HEK293 (cell line): ENCODE results near the gene FIBCD1.
"Not testable (repeated sequence)": the region's sequence is repeated elsewhere in the genome, so short reads cannot be mapped to it uniquely, and the experiment has no call there.

ENCODE experiments used
- CTCF ChIA-PET: fragments of 350-600 bp; formaldehyde crosslinking; extraction: SDS; loops from one replicate; lab custom pipeline; 2021; ENCODE audit warnings: antibody characterized with exemption; lab: Yijun Ruan, JAX
- POLR2A ChIA-PET: fragments of 300-600 bp; formaldehyde crosslinking; extraction: SDS; loops from one replicate; lab custom pipeline; 2020; ENCODE audit warnings: antibody characterized with exemption, inconsistent platforms; lab: Yijun Ruan, JAX
- H3K27ac ChIP-seq: fragments of 200-500 bp; sonication (Bioruptor generic); 2 replicates; pipeline ENCODE4 v1.5.1; 2014; ENCODE audit warnings: low read depth, low read length, control low read depth, inconsistent platforms; ENCODE audit errors: extremely low read depth
- H3K36me3 ChIP-seq, 2 experiments: fragments of 200-500 bp in 1 of 2; sonication (Bioruptor generic) in 1 of 2; 1 replicate in 1 of 2; 2 replicates in 1 of 2; pipeline ENCODE4 v1.5.1; 2014 to 2017; ENCODE audit warnings: inconsistent platforms in 2 of 2, low read length in 2 of 2; ENCODE audit not compliant: control insufficient read depth in 2 of 2, insufficient read depth in 1 of 2
- H3K4me1 ChIP-seq: fragments of 200-500 bp; sonication (Bioruptor generic); 2 replicates; pipeline ENCODE4 v1.5.1; 2014; ENCODE audit warnings: mild to moderate bottlenecking, low read length, inconsistent platforms; ENCODE audit not compliant: control insufficient read depth, insufficient read depth
- H3K4me3 ChIP-seq: 2 replicates; pipeline ENCODE4 v1.5.1; 2011; ENCODE audit warnings: low read depth, mild to moderate bottlenecking, control low read depth, low read length, moderate library complexity
- H3K9me3 ChIP-seq: fragments of 200-500 bp; sonication (Bioruptor generic); 2 replicates; pipeline ENCODE4 v1.5.1; 2014; ENCODE audit warnings: low read depth, low read length, inconsistent platforms; ENCODE audit not compliant: control insufficient read depth, insufficient read depth
- KLF1 ChIP-seq: fragments of 450-650 bp; formaldehyde crosslinking; IDR thresholded peaks from 2 replicates; pipeline ENCODE4 v1.5.1; 2016; ENCODE audit warnings: missing biosample characterization, missing genetic modification characterization
- KLF10 ChIP-seq: fragments of 450-650 bp; IDR thresholded peaks from 2 replicates; pipeline ENCODE4 v1.5.1; 2018; ENCODE audit warnings: missing biosample characterization, mild to moderate bottlenecking, missing genetic modification characterization
- SCRT1 ChIP-seq: fragments of 450-650 bp; formaldehyde crosslinking; IDR thresholded peaks from 2 replicates; pipeline ENCODE4 v1.5.1; 2016; ENCODE audit warnings: missing biosample characterization, missing genetic modification characterization, borderline replicate concordance
- TCF7L2 ChIP-seq: IDR thresholded peaks from 2 replicates; pipeline ENCODE4 v1.6.1; 2011; ENCODE audit warnings: low read depth, mild to moderate bottlenecking, inconsistent platforms, low read length, moderate library complexity, borderline replicate concordance
- YY2 ChIP-seq: fragments of 450-650 bp; formaldehyde crosslinking; IDR thresholded peaks from 2 replicates; pipeline ENCODE4 v1.5.1; 2016; ENCODE audit warnings: missing biosample characterization, missing genetic modification characterization
- ZBTB20 ChIP-seq: fragments of 450-650 bp; formaldehyde crosslinking; IDR thresholded peaks from 2 replicates; pipeline ENCODE4 v1.5.1; 2016; ENCODE audit warnings: missing biosample characterization, missing genetic modification characterization
- ZBTB21 ChIP-seq: fragments of 450-650 bp; formaldehyde crosslinking; IDR thresholded peaks from 2 replicates; pipeline ENCODE4 v1.5.1; 2017; ENCODE audit warnings: missing biosample characterization, missing genetic modification characterization
- ZNF175 ChIP-seq: fragments of 450-650 bp; formaldehyde crosslinking; IDR thresholded peaks from 2 replicates; pipeline ENCODE4 v1.5.1; 2016; ENCODE audit warnings: missing biosample characterization, missing genetic modification characterization
- ZNF2 ChIP-seq: fragments of 450-650 bp; formaldehyde crosslinking; IDR thresholded peaks from 2 replicates; pipeline ENCODE4 v1.5.1; 2016; ENCODE audit warnings: missing biosample characterization, missing genetic modification characterization
- ZNF24 ChIP-seq: fragments of 450-650 bp; formaldehyde crosslinking; IDR thresholded peaks from 2 replicates; pipeline ENCODE4 v1.5.1; 2016; ENCODE audit warnings: missing biosample characterization, missing genetic modification characterization
- ZNF266 ChIP-seq: fragments of 450-650 bp; formaldehyde crosslinking; IDR thresholded peaks from 2 replicates; pipeline ENCODE4 v1.5.1; 2016; ENCODE audit warnings: missing biosample characterization, missing genetic modification characterization, low read depth
- ZNF302 ChIP-seq: fragments of 450-650 bp; formaldehyde crosslinking; IDR thresholded peaks from 2 replicates; pipeline ENCODE4 v1.5.1; 2016; ENCODE audit warnings: missing biosample characterization, missing genetic modification characterization, low read depth
- ZNF37A ChIP-seq: fragments of 450-650 bp; IDR thresholded peaks from 2 replicates; pipeline ENCODE4 v1.5.1; 2018; ENCODE audit warnings: missing biosample characterization, missing genetic modification characterization
- ZNF404 ChIP-seq: fragments of 450-650 bp; formaldehyde crosslinking; IDR thresholded peaks from 2 replicates; pipeline ENCODE4 v1.5.1; 2017; ENCODE audit warnings: missing biosample characterization, missing genetic modification characterization
- ZNF558 ChIP-seq: fragments of 450-650 bp; formaldehyde crosslinking; IDR thresholded peaks from 2 replicates; pipeline ENCODE4 v1.5.1; 2016; ENCODE audit warnings: missing biosample characterization, missing genetic modification characterization
- ZNF677 ChIP-seq: fragments of 450-650 bp; IDR thresholded peaks from 2 replicates; pipeline ENCODE4 v1.5.0; 2018; ENCODE audit warnings: missing biosample characterization, mild to moderate bottlenecking, missing genetic modification characterization, moderate library complexity
- ZNF785 ChIP-seq: fragments of 450-650 bp; formaldehyde crosslinking; IDR thresholded peaks from 2 replicates; pipeline ENCODE4 v1.5.1; 2016; ENCODE audit warnings: missing biosample characterization, missing genetic modification characterization
- ZNF791 ChIP-seq: fragments of 450-650 bp; formaldehyde crosslinking; IDR thresholded peaks from 2 replicates; pipeline ENCODE4 v1.5.1; 2016; ENCODE audit warnings: missing biosample characterization, missing genetic modification characterization
- TF ChIP-seq, protein P1 (sequence below): fragments of 450-650 bp; formaldehyde crosslinking; IDR thresholded peaks from 2 replicates; pipeline ENCODE4 v1.5.1; 2017; ENCODE audit warnings: missing biosample characterization, missing genetic modification characterization
- TF ChIP-seq, protein P2 (sequence below): fragments of 450-650 bp; formaldehyde crosslinking; IDR thresholded peaks from 2 replicates; pipeline ENCODE4 v1.5.1; 2016; ENCODE audit warnings: missing biosample characterization, missing genetic modification characterization
- TF ChIP-seq, protein P3 (sequence below): fragments of 450-650 bp; formaldehyde crosslinking; IDR thresholded peaks from 2 replicates; pipeline ENCODE4 v1.5.1; 2016; ENCODE audit warnings: missing biosample characterization, missing genetic modification characterization
- TF ChIP-seq, protein P4 (sequence below): fragments of 450-650 bp; IDR thresholded peaks from 2 replicates; pipeline ENCODE4 v1.5.1; 2018; ENCODE audit warnings: missing biosample characterization, missing genetic modification characterization

Gene FIBCD1

DNA sequence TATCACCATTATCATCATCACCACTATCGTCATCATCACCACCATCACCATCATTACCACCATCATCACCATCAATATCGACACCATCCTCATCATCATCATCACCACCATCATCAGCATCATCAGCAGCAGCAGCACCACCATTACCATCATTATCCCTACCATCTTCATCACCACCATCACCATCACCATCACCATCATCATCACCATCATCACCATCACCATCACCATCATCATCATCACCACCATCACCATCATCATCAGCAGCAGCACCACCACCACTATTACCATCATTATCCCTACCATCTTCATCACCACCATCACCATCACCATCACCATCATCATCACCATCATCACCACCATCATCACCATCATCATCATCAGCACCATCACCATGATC, 15.9 kb upstream of the FIBCD1 start:
- CTCF ChIA-PET = interaction anchor here (0.6 kb wide), 1 partner anchor 883 kb away, joined by 3 read pairs; no protein-coding TSS in a partner anchor

DNA sequence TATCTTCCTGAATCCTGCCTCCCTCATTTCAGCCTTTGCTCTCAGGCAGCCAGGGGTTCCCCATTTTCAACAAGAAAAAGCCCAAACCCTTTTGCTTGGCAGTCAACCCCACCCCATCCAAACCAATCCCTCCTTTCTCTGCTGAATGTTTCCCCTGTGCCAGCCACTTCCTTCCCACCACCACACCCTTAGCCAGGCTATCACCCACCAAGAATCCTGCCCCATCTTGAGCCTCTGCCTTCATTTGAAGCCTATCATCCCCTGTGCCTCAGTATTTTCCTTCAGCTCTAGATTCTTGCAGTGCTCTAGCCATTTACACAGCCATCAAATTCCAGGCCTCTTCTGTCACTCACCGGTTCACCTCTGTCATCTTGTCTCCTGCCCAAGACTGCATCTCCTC, 15.3 kb upstream of the FIBCD1 start:
- Histone ChIP-seq H3K9me3 (no peaks in the 10 kb centered on the region), H3K4me1 (no peaks in the 10 kb centered on the region), H3K4me3 (no peak overlapping the region)
- TF ChIP-seq ZNF404 (tag by site-specific recombination) = no peak
- TF ChIP-seq, protein P1, sequence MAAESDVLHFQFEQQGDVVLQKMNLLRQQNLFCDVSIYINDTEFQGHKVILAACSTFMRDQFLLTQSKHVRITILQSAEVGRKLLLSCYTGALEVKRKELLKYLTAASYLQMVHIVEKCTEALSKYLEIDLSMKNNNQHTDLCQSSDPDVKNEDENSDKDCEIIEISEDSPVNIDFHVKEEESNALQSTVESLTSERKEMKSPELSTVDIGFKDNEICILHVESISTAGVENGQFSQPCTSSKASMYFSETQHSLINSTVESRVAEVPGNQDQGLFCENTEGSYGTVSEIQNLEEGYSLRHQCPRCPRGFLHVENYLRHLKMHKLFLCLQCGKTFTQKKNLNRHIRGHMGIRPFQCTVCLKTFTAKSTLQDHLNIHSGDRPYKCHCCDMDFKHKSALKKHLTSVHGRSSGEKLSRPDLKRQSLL (tag by site-specific recombination) = no peak
- TF ChIP-seq ZNF558 = no peak
- TF ChIP-seq ZNF24 (tag by site-specific recombination) = no peak
- TF ChIP-seq ZNF175 (tag by site-specific recombination) = no peak
- TF ChIP-seq ZNF37A (tag by site-specific recombination) = no peak
- no peak for TF ChIP-seq ZNF677 (tag by site-specific recombination)
- TF ChIP-seq KLF10 (tag by site-specific recombination) = no peak
- no peak for TF ChIP-seq ZNF791 (tag by site-specific recombination)
- TF ChIP-seq TCF7L2 = no peak
- no peak for TF ChIP-seq SCRT1 (tag by site-specific recombination)
- TF ChIP-seq ZNF302 = no peak
- no peak for TF ChIP-seq ZNF2
- TF ChIP-seq, protein P2, sequence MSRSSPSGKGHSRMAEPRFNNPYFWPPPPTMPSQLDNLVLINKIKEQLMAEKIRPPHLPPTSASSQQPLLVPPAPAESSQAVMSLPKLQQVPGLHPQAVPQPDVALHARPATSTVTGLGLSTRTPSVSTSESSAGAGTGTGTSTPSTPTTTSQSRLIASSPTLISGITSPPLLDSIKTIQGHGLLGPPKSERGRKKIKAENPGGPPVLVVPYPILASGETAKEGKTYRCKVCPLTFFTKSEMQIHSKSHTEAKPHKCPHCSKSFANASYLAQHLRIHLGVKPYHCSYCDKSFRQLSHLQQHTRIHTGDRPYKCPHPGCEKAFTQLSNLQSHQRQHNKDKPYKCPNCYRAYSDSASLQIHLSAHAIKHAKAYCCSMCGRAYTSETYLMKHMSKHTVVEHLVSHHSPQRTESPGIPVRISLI (tag by site-specific recombination) = no peak
- no peak for TF ChIP-seq ZBTB21
- TF ChIP-seq, all 188 proteins: peak for 0
- no peaks in the 10 kb centered on the region for H3K36me3 ChIP-seq
- CTCF ChIA-PET = no interaction called here
- POLR2A ChIA-PET = interaction anchor here (0.6 kb wide), 1 partner anchor 25 kb away, joined by 3 read pairs; no protein-coding TSS in a partner anchor
- H3K27ac ChIP-seq = no peak overlapping the region

More for the DNA sequence above, 15.9 kb upstream of the FIBCD1 start:
- H3K9me3 ChIP-seq, H3K4me1 ChIP-seq, H3K4me3 ChIP-seq, H3K36me3 ChIP-seq, H3K27ac ChIP-seq: not testable (repeated sequence)
- POLR2A ChIA-PET = interaction anchor here (0.6 kb wide), 2 partner anchors 24 to 101 kb away, joined by 3 to 5 read pairs; no protein-coding TSS in a partner anchor
- peak; percentile 13; the same call in 1 of the 2 replicates for TF ChIP-seq KLF1 (tag by site-specific recombination)
- TF ChIP-seq ZBTB20 = peak; percentile 15; the same call in 1 of the 2 replicates
- TF ChIP-seq ZNF785 = 0 out of 2 replicates have a peak, but pooled peaks have one; percentile 32
- TF ChIP-seq, protein P3, sequence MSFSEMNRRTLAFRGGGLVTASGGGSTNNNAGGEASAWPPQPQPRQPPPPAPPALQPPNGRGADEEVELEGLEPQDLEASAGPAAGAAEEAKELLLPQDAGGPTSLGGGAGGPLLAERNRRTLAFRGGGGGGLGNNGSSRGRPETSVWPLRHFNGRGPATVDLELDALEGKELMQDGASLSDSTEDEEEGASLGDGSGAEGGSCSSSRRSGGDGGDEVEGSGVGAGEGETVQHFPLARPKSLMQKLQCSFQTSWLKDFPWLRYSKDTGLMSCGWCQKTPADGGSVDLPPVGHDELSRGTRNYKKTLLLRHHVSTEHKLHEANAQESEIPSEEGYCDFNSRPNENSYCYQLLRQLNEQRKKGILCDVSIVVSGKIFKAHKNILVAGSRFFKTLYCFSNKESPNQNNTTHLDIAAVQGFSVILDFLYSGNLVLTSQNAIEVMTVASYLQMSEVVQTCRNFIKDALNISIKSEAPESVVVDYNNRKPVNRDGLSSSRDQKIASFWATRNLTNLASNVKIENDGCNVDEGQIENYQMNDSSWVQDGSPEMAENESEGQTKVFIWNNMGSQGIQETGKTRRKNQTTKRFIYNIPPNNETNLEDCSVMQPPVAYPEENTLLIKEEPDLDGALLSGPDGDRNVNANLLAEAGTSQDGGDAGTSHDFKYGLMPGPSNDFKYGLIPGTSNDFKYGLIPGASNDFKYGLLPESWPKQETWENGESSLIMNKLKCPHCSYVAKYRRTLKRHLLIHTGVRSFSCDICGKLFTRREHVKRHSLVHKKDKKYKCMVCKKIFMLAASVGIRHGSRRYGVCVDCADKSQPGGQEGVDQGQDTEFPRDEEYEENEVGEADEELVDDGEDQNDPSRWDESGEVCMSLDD (tag by site-specific recombination) = 0 out of 2 replicates have a peak, but pooled peaks have one; percentile 21
- TF ChIP-seq YY2 (tag by site-specific recombination) = 0 out of 2 replicates have a peak, but pooled peaks have one; percentile 17
- TF ChIP-seq, protein P4, sequence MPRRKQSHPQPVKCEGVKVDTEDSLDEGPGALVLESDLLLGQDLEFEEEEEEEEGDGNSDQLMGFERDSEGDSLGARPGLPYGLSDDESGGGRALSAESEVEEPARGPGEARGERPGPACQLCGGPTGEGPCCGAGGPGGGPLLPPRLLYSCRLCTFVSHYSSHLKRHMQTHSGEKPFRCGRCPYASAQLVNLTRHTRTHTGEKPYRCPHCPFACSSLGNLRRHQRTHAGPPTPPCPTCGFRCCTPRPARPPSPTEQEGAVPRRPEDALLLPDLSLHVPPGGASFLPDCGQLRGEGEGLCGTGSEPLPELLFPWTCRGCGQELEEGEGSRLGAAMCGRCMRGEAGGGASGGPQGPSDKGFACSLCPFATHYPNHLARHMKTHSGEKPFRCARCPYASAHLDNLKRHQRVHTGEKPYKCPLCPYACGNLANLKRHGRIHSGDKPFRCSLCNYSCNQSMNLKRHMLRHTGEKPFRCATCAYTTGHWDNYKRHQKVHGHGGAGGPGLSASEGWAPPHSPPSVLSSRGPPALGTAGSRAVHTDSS = peak; percentile 99
- peak; percentile 28; the same call in 1 of the 2 replicates for TF ChIP-seq ZNF266 (tag by site-specific recombination)
